ENCODE data around the gene TMEM121.

TMEM121 gene

GRCh38 chr14:105525861-105526775, at the start of gene TMEM121:
TSS of gene TMEM121 (plus strand) at chr14:105526583. CDS start at chr14:105528835, 2,252 bp downstream.
- no peak for DNase-seq

- DNase-seq = peak in 1 of 2 experiments; percentile 26
Observed at GRCh38 chr14:105476831-105477659, 49.3 kb upstream of the TMEM121 start.

- DNase-seq = no peak
Observed at GRCh38 chr14:105477660-105478397, 48.6 kb upstream of the TMEM121 start.

- DNase-seq = no peak
Observed at GRCh38 chr14:105478398-105479251, 47.8 kb upstream of the TMEM121 start.

GRCh38 chr14:105479431-105480158, 46.8 kb upstream of the TMEM121 start:
- DNase-seq = no peak

- DNase-seq = no peak
Observed at GRCh38 chr14:105480199-105480746, 46.1 kb upstream of the TMEM121 start.

GRCh38 chr14:105480807-105481801, 45.3 kb upstream of the TMEM121 start:
- peak; percentile 65 to 81 for DNase-seq

- peak; percentile 89 to 92 for DNase-seq
Observed at GRCh38 chr14:105481886-105482457, 44.4 kb upstream of the TMEM121 start.

GRCh38 chr14:105482486-105483110, 43.8 kb upstream of the TMEM121 start:
- DNase-seq = no peak

GRCh38 chr14:105483300-105484068, 42.9 kb upstream of the TMEM121 start:
- DNase-seq = no peak

- DNase-seq = no peak
Observed at GRCh38 chr14:105484069-105484996, 42.0 kb upstream of the TMEM121 start.

GRCh38 chr14:105484997-105485393, 41.4 kb upstream of the TMEM121 start:
- no peak for DNase-seq

- peak; percentile 70 to 78 for DNase-seq
Observed at GRCh38 chr14:105485739-105486162, 40.6 kb upstream of the TMEM121 start.

GRCh38 chr14:105486163-105486973, 40.0 kb upstream of the TMEM121 start, which contains the start of gene CRIP1:
TSS of gene CRIP1 (plus strand) at chr14:105486886. CDS start at chr14:105487260, 374 bp downstream.
- no peak for DNase-seq

- DNase-seq = no peak
Observed at GRCh38 chr14:105486974-105487448, 39.4 kb upstream of the TMEM121 start.
